ENCODE data around the gene LYG1. TPM values are rescaled to one million over a fixed set of nuclear protein-coding genes. Genes with fewer than 3 reads are reported as not detected.
"Not testable (repeated sequence)": the region's sequence is repeated elsewhere in the genome, so short reads cannot be mapped to it uniquely, and the experiment has no call there.

Gene LYG1
- total RNA-seq, 2 donors from 2014 or later: 1.8 to 3.0 TPM

DNA sequence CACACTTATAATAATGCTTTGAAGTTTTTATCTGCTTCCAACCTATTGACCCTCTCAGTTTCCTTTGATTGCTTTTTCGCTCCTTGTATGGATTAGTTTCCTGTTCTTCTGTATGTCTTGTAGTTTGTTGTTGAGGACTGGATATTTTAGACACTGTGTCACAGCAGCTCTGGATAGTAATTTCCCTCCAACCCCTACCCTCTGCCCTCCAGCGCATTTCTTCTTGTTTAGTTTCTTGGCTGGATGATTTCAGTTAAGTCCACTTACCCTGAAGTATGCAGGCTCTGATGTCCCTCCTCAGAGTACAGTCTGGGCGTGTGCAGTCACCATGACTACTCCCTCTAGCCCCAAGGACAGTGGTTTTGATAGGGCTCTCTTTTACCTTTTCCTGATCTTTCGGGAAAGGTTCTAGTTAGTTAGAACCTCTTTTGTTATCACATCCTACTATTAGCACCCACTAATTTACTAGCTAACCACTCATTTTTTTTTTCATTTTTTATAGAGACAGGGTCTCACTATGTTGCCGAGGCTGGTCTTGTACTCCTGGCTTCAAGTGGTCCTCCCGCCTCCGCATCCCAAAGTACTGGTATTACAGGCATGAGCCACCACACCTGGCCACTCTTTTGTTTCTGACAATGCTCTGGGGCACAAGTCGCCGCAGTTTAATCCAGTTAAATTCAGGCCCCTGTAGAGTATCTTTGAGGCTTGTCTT, 16.3 kb upstream of the LYG1 start:
- H3K27ac Mint-ChIP-seq: no peak overlapping the region
- no peak for ATAC-seq
- H3K4me1 Mint-ChIP-seq (ENCODE audit: low read depth in 2 of 2): peaks cover 4 to 5% of the 10 kb centered on the region in 2 donors
- no peak for DNase-seq (ENCODE audit: low spot score)
- no peak overlapping the region for H3K4me3 Mint-ChIP-seq
- no peaks in the 10 kb centered on the region for H3K27me3 Mint-ChIP-seq
- H3K36me3 Mint-ChIP-seq: peaks cover 16% of the 10 kb centered on the region
- peaks cover 4% of the 10 kb centered on the region for H3K9me3 Mint-ChIP-seq

DNA sequence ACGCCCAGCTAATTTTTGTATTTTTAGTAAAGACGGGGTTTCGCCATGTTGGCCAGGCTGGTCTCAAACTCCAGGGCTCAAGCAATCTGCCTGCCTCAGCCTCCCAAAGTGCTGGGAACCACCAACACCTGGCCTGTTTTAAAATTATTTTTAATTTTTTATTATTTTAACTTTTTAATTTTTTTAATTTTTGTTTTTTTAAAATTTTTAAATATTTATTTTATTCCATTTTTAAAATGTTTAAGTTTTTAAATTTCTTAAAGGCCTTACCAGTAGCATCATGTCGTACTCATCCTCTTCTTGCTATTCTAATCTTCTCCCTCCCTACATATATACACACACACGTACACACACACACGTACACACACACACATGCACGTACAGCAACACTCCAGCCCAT, 1.4 kb downstream of the LYG1 start:
- Mint-ChIP-seq H3K4me1 (ENCODE audit: low read depth in 2 of 2) (peaks cover 0 to 3% of the 10 kb centered on the region in 2 donors), H3K27me3 (no peaks in the 10 kb centered on the region), H3K4me3 (no peak overlapping the region), H3K36me3 (no peaks in the 10 kb centered on the region), H3K27ac (no peak overlapping the region), H3K9me3 (no peaks in the 10 kb centered on the region)
- ATAC-seq (no peak), DNase-seq (ENCODE audit: low spot score) (no peak)

DNA sequence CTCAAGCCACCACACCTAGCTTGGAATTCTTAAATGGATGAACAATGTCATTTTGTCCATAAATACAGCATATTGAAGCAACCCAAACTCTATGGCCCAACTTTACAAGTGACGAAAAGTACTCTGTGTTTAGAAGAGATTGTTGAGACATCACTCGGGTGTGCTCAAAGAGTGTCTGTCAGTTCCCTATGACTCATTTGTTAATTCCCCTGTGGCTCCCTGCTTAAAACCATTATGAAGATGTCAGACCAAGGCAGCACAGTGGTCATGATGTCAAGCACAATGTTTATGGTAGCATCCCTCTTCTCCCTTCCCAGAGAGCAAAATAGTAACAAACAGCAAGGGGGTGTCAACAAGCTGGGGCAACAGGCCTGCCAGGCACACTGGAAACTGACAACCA, 3.0 kb downstream of the LYG1 start:
- H3K4me3 Mint-ChIP-seq: no peak overlapping the region
- ATAC-seq: no peak

DNA sequence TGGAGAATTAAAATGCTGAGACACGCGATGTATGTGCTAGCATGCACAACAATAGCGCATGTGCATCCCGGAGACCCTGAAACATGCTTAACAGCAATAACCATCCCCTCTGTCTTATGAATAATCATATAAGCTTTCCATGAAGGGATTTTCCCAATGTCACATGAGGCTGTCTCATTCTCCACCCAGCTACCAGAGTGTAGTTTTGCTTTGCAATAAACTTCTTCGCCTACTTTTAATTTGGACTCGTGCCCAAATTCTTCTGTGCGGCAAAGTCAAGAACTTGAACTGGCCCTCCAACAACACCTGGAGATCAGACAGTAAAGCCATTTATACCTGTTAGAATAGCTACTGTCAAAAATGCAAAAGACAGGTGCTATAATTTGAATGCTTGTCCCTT, 15.5 kb downstream of the LYG1 start:
- Mint-ChIP-seq H3K27ac (no peak overlapping the region), H3K9me3 (no peaks in the 10 kb centered on the region), H3K4me3 (no peak overlapping the region), H3K27me3 (no peaks in the 10 kb centered on the region), H3K36me3 (peaks cover 11% of the 10 kb centered on the region), H3K4me1 (ENCODE audit: low read depth in 2 of 2) (no peaks in the 10 kb centered on the region)
- ATAC-seq (no peak), DNase-seq (ENCODE audit: low spot score) (no peak)

More for the DNA sequence above, 3.0 kb downstream of the LYG1 start:
- Mint-ChIP-seq H3K9me3 (no peaks in the 10 kb centered on the region), H3K4me1 (ENCODE audit: low read depth in 2 of 2) (peaks cover 0 to 3% of the 10 kb centered on the region in 2 donors), H3K36me3 (no peaks in the 10 kb centered on the region), H3K27ac (no peak overlapping the region), H3K27me3 (no peaks in the 10 kb centered on the region)
- DNase-seq (ENCODE audit: low spot score): no peak

DNA sequence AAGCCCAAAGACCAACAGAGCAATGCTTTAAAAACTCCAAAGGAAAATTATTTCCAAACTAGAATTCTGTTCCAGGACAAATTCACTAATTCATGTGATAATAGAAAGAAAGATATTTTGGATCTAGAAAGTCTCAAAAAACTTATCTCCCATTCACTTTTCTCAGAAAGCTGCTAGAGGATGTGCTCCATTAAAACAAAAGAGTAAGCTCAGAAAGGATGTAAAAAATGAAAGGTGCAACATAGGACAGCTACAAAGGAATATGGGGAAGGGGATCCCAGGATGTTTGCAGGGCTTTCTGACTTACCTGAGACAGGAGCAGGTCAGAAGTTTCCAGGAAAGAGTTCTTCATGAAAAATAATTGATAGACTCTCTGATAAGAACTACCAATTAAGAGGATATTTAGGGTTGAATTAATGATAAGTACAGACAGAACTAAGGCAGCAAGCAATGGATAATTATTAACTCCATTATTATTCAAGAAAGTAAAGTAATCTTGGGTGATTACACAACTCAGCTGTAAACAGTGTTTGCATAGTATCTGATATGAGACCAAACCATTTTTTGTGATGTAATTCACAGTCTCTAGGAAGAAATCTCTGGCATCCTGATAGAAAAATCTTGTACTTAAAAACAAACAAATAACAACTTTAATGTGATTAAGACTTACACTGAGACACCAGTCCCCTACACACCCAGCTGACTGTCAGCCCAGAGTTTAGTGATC, 20.9 kb downstream of the LYG1 start:
- Mint-ChIP-seq H3K27ac (no peak overlapping the region), H3K4me3 (no peak overlapping the region), H3K4me1 (ENCODE audit: low read depth in 2 of 2) (no peaks in the 10 kb centered on the region), H3K9me3 (peaks cover 4% of the 10 kb centered on the region), H3K36me3 (peaks cover 25% of the 10 kb centered on the region), H3K27me3 (peaks cover 0 to 3% of the 10 kb centered on the region in 2 donors)
- ATAC-seq (no peak), DNase-seq (ENCODE audit: low spot score) (no peak)

DNA sequence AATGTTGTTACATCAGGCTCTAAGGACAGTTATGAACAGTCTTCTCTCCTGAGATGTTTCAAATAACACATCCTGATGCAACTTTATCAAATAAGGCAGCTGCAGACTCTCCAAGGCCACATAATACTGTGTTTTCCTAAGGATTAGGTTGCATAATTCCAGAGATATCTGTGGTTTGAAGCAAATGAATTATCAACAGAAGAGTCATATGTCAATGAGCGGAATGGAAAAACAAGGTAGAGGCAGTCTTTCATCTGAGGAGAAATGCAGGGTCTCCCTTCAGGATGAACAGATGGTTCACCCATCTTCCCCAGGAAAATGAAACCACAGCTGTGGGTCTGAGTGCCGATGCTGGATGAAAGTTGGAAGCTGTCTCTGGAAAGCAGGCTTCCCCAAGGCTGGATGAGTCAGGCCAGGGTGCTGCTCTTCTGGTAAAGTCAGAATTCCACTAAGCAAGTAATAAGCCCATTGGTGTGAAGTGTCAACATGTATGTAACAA, 22.2 kb downstream of the LYG1 start:
- H3K27me3 Mint-ChIP-seq: peaks cover 0 to 3% of the 10 kb centered on the region in 2 donors
- peaks cover 25% of the 10 kb centered on the region for H3K36me3 Mint-ChIP-seq
- ATAC-seq (no peak), DNase-seq (ENCODE audit: low spot score) (no peak)
- H3K9me3 Mint-ChIP-seq: peaks cover 4% of the 10 kb centered on the region
- H3K4me1 Mint-ChIP-seq (ENCODE audit: low read depth in 2 of 2): no peaks in the 10 kb centered on the region
- H3K27ac Mint-ChIP-seq: no peak overlapping the region
- no peak overlapping the region for H3K4me3 Mint-ChIP-seq

DNA sequence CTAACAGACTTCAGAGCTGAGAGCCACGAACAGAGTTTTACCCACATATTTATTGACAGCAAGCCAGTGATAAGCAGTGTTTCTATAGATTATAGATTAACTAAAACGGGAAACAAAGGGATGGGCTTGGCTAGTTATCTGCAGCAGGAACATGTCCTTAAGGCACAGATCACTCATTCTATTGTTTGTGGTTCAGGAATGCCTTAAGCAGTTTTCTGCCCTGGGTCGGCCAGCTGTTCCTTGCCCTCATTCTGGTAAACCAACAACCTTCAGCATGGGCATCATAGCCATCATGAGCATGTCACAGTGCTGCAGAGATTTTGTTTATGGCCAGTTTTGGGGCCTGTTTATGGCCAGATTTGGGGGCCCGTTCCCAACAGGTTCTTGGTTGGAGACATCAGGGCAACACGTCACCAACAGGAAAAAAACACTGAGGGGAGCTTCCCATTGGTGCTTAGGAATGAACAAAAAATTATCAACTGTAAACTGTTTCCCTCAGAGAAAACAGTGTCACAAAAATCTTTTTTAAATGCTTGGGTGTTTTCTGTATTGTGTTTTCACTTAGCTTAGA, 22.7 kb downstream of the LYG1 start:
- ATAC-seq; H3K27ac Mint-ChIP-seq; DNase-seq (ENCODE audit: low spot score); H3K4me1 Mint-ChIP-seq (ENCODE audit: low read depth in 2 of 2); H3K27me3 Mint-ChIP-seq; H3K9me3 Mint-ChIP-seq; H3K4me3 Mint-ChIP-seq: not testable (repeated sequence)
- H3K36me3 Mint-ChIP-seq: peaks cover 23% of the 10 kb centered on the region

DNA sequence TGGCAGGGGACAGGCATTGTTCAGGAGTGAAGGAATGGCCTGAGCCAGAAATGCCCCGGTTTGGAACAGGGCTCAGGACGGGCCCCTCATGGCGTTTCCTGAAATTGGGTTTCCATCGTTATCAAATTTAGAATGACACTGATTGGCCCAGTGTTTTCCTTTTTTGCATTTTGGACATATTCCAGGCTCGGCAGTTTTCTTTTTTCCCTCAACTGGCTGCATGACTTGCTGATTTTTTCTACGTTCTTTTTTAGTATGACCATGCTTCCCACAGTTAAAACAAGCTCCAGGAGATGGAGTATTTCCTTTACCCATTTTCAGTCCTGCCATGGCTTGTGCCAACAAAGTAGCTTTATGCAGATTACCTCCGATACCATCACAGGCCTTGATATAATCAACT, 25.1 kb downstream of the LYG1 start:
- no peaks in the 10 kb centered on the region for H3K4me1 Mint-ChIP-seq (ENCODE audit: low read depth in 2 of 2)
- peaks cover 8% of the 10 kb centered on the region for H3K9me3 Mint-ChIP-seq
- no peak for DNase-seq (ENCODE audit: low spot score)
- H3K36me3 Mint-ChIP-seq: peaks cover 33% of the 10 kb centered on the region
- peaks cover 0 to 3% of the 10 kb centered on the region in 2 donors for H3K27me3 Mint-ChIP-seq
- no peak overlapping the region for H3K27ac Mint-ChIP-seq
- ATAC-seq: no peak
- H3K4me3 Mint-ChIP-seq: no peak overlapping the region

DNA sequence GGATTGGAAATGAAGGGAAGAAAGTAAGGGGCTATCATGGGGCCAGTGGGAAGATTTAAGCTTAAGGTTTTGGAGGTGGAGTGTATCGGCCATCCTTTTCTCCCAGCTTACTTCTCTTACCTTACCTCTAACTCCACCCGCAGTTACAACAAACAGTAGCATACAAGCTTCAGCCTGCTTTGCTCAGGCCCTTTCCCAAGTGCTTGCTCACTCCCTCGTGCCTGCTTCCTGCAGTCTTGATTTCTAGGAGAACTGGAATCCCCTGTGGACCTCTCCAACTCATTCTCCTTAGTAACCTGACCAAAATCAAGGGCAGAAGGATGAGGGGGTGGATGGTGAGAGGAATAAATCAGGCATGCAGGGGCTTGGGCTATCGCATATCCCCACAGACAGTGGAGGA, 39.8 kb downstream of the LYG1 start:
- H3K27me3 Mint-ChIP-seq: no peaks in the 10 kb centered on the region
- H3K27ac Mint-ChIP-seq: no peak overlapping the region
- no peaks in the 10 kb centered on the region for H3K9me3 Mint-ChIP-seq
- H3K4me3 Mint-ChIP-seq: no peak overlapping the region
- no peaks in the 10 kb centered on the region for H3K4me1 Mint-ChIP-seq (ENCODE audit: low read depth in 2 of 2)
- no peak for ATAC-seq
- no peaks in the 10 kb centered on the region for H3K36me3 Mint-ChIP-seq
- DNase-seq (ENCODE audit: low spot score): no peak

DNA sequence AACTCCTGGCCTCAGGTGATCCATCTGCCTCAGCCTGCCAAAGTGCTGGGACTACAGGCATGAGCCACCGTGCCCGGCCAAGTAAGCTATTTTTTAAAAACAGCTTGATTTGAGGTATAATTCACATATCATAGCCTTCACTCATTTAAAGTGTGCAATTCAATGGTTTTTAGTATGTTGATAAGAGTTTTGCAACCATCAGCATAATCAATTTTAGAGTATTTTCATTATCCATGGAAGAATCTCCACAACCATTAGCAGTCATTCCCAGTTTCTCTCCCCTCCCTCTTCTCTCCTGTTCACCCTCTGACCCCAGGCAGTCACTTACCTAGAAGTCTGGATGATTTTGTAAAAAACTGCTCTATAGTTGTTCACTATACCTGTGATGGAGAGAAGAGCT, 40.8 kb downstream of the LYG1 start:
- Mint-ChIP-seq H3K27me3 (no peaks in the 10 kb centered on the region), H3K4me3 (no peak overlapping the region), H3K27ac (no peak overlapping the region), H3K36me3 (no peaks in the 10 kb centered on the region), H3K9me3 (no peaks in the 10 kb centered on the region), H3K4me1 (ENCODE audit: low read depth in 2 of 2) (no peaks in the 10 kb centered on the region)
- no peak for DNase-seq (ENCODE audit: low spot score)
- ATAC-seq: no peak

DNA sequence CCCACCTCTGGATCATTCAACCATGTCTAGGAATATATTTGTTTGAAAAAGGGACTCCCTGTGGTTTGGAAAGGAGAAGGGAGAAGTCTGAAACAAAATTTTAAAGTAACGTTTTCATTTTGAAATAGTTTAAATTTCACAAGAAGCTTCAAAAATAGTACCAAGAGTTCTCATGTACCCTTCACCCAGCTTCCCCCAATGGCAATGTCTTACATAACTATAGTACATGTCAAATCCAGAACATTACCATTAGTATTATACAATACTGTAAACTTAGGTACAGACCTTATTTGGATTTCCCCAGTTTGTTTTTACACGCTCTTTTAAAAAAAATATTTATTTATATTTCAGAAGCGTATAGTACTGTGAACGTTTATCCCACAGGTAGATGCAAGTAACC, 41.5 kb downstream of the LYG1 start:
- no peaks in the 10 kb centered on the region for H3K9me3 Mint-ChIP-seq
- no peak for DNase-seq (ENCODE audit: low spot score)
- no peak for ATAC-seq
- no peak overlapping the region for H3K4me3 Mint-ChIP-seq
- H3K27me3 Mint-ChIP-seq: no peaks in the 10 kb centered on the region
- no peaks in the 10 kb centered on the region for H3K4me1 Mint-ChIP-seq (ENCODE audit: low read depth in 2 of 2)
- H3K36me3 Mint-ChIP-seq: no peaks in the 10 kb centered on the region
- no peak overlapping the region for H3K27ac Mint-ChIP-seq

DNA sequence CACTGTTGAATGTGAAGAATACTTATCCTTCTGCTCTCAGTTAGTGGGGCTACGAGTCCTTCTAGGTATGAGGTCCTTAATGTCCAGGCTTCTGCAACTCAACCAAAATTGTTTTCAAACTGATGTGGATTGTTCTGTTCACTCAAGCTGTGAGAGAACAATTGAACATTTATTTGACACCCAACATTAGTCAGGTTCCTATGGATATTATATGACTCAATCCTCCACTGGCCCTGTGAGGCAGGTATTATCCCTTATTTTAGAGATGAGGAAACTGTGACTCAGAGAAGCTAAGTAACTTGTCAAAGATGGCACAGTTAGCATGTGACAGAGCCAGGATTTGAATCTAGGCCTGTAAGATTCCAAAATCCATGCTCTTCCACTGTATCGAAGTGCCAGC, 44.3 kb downstream of the LYG1 start:
- Mint-ChIP-seq H3K27ac (no peak overlapping the region), H3K27me3 (no peaks in the 10 kb centered on the region), H3K9me3 (no peaks in the 10 kb centered on the region), H3K36me3 (no peaks in the 10 kb centered on the region), H3K4me3 (no peak overlapping the region), H3K4me1 (ENCODE audit: low read depth in 2 of 2) (no peaks in the 10 kb centered on the region)
- no peak for DNase-seq (ENCODE audit: low spot score)
- no peak for ATAC-seq

DNA sequence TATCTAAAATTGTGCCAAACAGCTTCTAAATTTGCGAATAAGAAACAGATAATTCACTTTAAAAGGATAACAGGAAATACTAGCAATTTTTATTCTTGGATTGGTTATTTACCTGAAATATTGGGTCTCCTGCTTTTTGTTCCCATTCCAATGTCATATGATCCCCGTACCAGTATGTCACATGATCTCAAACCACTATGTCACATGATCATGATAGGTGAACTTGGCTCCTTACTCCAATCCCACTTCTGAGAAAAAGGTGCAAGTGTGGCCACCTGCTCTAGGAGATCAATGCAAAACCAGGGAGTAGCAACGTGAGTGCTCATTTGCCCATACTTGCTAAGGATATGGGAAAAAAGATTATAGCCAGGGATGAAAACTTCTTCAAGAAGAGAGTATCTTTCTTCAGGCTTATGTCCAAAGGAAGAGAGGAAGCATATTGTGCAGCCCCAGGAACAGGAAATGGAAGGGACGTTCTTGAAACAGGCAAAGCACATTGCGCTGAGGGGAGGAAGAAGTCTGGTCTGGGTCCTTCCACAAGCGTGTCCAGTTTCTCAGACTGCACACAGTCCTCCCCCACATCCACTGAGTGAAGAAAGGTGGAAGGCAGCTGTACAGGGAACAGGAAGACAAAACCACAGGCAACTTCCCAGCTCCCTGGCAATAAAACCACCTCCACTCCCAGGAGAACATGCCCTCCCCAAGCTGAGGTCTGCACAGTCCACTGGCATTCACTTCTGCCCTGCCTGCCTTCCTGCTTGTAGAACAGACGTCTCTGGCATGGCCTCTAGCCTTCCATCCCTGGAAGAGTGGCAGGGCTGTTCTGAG, 45.3 kb downstream of the LYG1 start, which contains the start of gene LYG2:
Gene LYG2, minus strand, starts transcription at position 176 of the 828 bp plus-strand sequence. CDS start 1,406 bp downstream, outside the sequence.
- Mint-ChIP-seq H3K4me3 (no peak within 1 kb of the TSS), H3K27me3 (no peaks in the 10 kb centered on the region), H3K27ac (no peak within 1 kb of the TSS), H3K36me3 (no peaks in the 10 kb centered on the region), H3K9me3 (no peaks in the 10 kb centered on the region), H3K4me1 (ENCODE audit: low read depth in 2 of 2) (no peaks in the 10 kb centered on the region)
- ATAC-seq: no peak
- DNase-seq (ENCODE audit: low spot score): no peak
